Measurements from ENCODE around the gene KRTAP10-7.

The KRTAP10-7 gene

DNA sequence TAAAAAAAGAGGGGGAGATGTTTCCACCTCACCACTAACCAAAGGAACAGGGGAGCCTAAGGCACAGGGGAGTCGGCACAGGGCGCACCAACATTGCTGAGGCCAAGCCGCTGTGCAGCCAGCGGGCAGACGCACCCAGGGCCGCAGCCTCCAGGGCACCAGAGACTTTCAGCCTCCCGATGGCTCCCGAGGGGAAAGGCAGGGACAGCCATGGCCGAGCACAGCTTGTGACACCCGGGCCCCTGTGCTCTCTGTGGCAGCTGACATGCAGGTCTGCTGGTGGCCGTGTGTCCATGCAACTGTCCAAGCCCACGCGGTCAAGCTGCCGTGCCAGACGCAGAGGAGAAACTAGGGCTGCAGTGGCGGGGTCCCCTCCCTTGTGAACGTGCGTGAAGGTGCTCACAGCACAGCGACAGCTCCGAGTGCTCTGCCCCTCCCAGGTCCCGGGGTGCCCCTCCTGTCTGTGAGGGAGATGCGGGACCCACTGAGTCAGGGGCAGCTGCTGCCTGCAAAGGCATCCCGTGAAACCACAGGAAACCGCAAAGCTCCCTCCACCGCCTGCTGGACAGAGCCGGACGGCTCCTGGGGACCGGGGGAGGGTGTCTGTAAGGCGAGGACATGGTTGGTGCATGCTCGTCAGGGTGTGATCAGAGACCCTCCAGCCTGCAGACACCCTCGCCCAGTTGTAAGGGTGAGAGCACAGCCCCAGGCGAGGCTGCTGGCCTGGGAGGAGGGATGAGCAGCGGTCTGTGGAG lies 48.3 kb downstream of the KRTAP10-7 start:
- H3K36me3 ChIP-seq (replicated peaks): no peaks in the 10 kb centered on the region
- H3K27me3 ChIP-seq (replicated peaks): no peaks in the 10 kb centered on the region
- no peak for DNase-seq
- no peak overlapping the region for H3K27ac ChIP-seq
- H3K4me3 ChIP-seq (ENCODE audit: low read depth, low read length): no peak overlapping the region
- in situ Hi-C loops (cut with HindIII; ENCODE audit: low pct_ligation_motif_present, low sequenced_read_pairs): no loop called here
- TF ChIP-seq, protein P1, sequence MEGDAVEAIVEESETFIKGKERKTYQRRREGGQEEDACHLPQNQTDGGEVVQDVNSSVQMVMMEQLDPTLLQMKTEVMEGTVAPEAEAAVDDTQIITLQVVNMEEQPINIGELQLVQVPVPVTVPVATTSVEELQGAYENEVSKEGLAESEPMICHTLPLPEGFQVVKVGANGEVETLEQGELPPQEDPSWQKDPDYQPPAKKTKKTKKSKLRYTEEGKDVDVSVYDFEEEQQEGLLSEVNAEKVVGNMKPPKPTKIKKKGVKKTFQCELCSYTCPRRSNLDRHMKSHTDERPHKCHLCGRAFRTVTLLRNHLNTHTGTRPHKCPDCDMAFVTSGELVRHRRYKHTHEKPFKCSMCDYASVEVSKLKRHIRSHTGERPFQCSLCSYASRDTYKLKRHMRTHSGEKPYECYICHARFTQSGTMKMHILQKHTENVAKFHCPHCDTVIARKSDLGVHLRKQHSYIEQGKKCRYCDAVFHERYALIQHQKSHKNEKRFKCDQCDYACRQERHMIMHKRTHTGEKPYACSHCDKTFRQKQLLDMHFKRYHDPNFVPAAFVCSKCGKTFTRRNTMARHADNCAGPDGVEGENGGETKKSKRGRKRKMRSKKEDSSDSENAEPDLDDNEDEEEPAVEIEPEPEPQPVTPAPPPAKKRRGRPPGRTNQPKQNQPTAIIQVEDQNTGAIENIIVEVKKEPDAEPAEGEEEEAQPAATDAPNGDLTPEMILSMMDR (IDR thresholded peaks at IDR 0.05; ENCODE audit: low read depth, low read length, missing control alignments): no peak

DNA sequence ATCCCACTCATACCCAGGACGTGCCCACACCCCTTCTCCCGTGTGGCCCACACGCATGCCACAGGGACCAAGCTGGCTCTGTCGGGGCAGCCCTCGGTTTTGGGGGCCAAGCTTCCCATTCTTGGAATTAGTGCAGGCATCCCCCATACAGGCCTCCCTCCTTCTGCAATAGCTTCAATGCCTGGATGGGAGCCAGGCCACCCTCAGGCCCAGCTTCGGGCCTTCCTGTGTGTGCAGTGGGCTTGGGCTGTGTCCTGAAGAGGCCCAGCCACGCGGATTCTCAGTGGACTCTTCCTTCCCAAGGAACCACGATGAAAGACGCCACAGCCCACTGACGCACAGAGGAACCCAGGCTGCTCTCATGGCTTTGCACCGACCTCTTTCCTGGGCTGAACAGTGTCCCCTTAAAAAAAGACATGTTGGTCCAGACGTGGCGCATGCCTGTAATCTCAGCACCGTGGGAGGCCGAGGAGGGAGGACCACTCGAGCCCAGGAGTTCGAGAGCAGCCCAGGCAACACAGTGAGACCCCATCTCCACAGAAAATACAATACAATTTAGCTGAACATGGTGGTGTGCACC lies 49.2 kb downstream of the KRTAP10-7 start:
- Histone ChIP-seq H3K36me3 (replicated peaks) (no peaks in the 10 kb centered on the region), H3K27me3 (replicated peaks) (no peaks in the 10 kb centered on the region), H3K27ac (no peak overlapping the region), H3K4me3 (ENCODE audit: low read depth, low read length) (no peak overlapping the region)
- TF ChIP-seq, protein P1 (IDR thresholded peaks at IDR 0.05; ENCODE audit: low read depth, low read length, missing control alignments): no peak
- no peak for DNase-seq
- in situ Hi-C loops (cut with HindIII; ENCODE audit: low pct_ligation_motif_present, low sequenced_read_pairs): no loop called here

DNA sequence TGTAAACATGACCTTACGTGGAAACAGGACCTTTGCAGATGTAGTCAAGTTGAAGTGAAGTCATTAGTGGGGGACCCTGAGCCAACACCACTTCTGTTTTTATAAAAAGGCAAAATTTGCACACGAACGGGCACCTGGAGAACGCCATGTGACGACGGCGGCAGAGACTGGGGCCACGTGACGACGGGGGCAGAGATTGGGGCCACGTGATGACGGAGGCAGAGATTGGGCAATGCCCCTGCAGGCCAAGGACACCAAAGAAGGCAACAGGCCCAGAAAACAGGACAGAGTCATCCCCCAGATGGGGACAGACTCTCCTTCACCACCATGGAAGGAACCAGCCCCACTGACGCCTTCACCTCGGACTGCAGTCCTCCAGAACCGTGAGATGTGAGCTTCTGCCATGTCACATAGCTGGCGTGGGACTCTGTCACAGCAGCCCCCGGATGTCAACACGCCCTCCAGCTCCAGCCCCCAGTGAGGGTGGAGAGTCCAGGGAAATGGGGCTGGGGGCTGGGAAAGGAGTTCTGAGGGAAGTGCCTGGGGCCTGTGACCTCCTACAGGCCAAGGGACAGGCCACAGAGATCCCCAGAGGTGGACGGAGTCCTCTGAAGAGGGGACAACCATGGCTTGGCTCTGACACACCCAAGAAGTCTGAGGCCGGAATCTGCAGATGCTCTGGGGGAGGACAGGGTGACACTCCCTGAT lies 50.0 kb downstream of the KRTAP10-7 start:
- no peak overlapping the region for H3K4me3 ChIP-seq (ENCODE audit: low read depth, low read length)
- no peak overlapping the region for H3K27ac ChIP-seq
- TF ChIP-seq, protein P1 (IDR thresholded peaks at IDR 0.05; ENCODE audit: low read depth, low read length, missing control alignments): no peak
- no peak for DNase-seq
- no peaks in the 10 kb centered on the region for H3K36me3 ChIP-seq (replicated peaks)
- H3K27me3 ChIP-seq (replicated peaks): no peaks in the 10 kb centered on the region
- in situ Hi-C loops (cut with HindIII; ENCODE audit: low pct_ligation_motif_present, low sequenced_read_pairs): no loop called here

DNA sequence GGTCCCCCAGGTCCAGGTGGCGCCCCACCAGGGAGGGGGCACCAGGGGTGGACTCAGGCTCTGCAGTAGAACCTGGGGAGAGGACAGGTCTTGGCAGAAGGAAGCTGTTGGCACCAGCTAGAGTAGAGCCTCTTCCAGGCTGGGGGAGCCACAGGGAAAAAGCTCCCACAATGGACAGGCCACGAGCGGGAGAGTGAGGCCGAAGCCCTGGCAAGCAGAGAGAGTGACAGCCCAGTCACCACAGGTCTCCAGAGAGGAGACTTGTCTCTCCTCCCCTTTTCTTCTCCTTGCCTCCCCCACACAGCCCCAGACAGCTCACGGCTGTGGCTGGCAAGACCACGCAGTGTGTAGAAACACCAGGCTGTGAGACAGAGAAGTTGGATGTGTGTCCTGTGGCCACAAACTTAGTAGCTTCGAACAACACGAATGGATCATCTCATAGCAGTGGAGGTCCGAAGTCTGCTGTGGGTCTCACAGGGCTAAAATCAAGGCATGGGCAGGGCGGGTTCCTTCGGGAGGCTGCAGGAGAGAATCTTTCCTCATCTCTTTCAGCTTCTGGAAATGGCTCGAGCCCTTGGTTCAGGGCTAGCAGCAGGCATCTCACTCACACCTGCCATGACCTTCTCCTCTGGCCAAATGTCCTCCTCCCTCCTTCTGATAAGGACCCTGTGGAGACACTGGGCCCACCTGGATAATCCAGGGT lies 50.7 kb downstream of the KRTAP10-7 start:
- Histone ChIP-seq H3K27me3 (replicated peaks) (no peaks in the 10 kb centered on the region), H3K27ac (no peak overlapping the region), H3K4me3 (ENCODE audit: low read depth, low read length) (no peak overlapping the region), H3K36me3 (replicated peaks) (no peaks in the 10 kb centered on the region)
- in situ Hi-C loops (cut with HindIII; ENCODE audit: low pct_ligation_motif_present, low sequenced_read_pairs): no loop called here
- TF ChIP-seq, protein P1 (IDR thresholded peaks at IDR 0.05; ENCODE audit: low read depth, low read length, missing control alignments): no peak
- no peak for DNase-seq
